Activated T-cell treated with anti-CD3 and anti-CD28 coated beads for 1 hour (primary cell): ENCODE measurements around the gene ZBTB24.
"Not testable (repeated sequence)": the region's sequence is repeated elsewhere in the genome, so short reads cannot be mapped to it uniquely, and the experiment has no call there.

ENCODE experiments used
- DNase-seq: peaks from one replicate; pipeline ENCODE4 v3.0.0-alpha.2; 2020; ENCODE audit warnings: low read depth

The ZBTB24 gene

DNA sequence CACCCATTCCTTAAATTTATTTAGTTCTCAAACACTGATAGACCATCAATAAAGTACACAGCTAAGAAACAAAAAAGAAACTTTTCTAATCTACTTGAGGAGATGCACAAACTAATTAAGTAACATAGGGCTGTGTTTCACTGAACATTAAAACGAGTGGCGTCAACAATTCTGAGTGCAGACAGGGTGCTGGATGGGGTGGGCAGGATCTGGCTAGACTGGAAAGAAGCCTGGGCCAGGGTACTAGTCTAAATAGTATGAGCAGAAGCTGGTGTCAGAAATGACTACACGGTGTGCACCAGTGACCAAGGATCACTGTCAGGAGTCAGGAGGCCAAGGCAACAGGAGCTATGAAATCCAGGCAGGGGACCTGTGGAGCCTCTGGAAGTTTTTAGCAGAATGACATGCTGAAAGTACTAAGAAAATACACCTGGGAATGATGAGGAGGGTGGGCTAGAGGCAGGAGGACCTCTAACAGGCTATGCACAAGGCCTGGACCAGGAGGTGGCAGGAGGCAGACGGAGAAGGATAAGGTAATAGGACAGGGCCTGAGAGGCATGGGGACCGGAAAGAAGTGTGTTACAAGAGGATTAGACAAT, 13.3 kb downstream of the ZBTB24 start:
- no peak for DNase-seq

DNA sequence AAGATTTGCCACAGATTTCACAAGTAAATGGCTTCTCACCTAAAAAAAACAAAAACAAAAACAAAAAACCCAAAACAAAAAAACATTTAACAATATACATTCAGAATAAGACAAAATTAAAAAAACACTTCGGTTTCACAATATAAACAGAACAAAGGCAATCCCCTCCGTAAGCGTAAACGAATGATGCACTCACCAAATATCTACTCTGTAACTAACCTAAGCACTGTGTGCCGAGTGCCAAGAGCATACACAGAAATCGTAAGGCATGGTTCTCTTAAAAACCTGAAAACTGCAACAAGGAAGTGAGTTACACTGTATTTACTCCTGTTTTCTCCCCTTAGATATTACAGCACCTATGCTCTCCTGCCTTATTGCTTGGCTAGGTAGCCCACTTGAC, 15.3 kb downstream of the ZBTB24 start:
- no peak for DNase-seq

- DNase-seq, result no peak
Measured at GRCh38 chr6:109466212-109466923, 16.7 kb downstream of the ZBTB24 start.

DNA sequence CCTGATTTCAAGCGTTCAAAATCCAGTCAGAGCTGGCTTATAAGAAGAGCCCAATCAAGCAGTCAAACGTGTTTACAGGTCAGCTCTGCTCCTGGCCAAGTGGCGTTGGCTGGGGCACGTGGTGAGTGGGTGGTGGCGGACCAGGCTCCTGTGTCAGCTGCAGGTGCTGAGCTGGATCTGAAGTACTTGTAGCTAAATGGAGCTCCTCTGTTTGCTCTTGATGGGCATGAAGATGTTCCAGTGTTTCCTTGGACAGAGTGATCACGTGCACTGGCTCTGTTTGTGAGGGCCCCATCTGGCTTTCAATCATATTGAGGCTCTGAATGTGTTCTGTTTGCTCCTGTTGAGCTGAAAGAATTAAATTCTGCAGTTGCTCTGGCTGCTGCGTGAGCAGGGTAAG, 17.2 kb downstream of the ZBTB24 start:
- DNase-seq, result no peak

- DNase-seq, result no peak
Measured at GRCh38 chr6:109461733-109462526, 21.1 kb downstream of the ZBTB24 start.

GRCh38 chr6:109461205-109461604, 21.8 kb downstream of the ZBTB24 start:
- DNase-seq, result not testable (repeated sequence)

GRCh38 chr6:109460161-109460829, 22.7 kb downstream of the ZBTB24 start:
- DNase-seq, result no peak

DNA sequence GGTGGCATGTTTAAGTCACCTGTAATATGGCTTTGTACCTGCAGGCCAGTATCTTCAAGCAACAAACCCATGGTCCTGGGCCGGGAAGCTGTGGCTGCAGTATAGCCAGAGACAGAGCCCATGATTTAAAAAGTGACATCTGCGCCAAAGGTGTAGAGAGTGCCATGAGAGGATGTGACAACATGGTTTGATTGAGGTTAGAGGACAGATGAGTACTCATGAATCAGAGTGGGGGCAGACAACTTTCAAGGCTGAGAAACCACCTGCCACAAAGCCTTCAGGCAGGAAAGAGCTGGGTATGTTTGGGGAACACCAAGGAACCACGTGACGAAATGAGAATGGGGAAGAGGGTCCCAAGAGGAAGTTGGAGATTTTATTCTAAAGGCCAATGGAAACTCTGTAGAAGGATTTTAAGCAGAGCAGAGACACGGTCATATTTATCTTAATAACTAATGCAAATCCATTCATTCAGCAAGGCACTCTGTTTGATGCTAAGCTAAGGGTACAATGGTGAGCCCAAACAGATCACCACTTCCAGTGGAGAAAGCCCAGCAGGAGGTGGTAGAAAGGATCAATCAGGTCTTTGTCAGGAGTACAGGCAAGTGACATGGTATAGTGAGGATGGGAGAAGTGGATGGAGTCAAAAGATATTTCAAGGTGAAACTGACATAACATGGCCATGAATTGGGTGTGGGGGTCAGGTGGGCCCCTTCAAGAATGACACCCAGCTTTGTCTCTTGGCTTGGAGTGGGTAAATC, 24.1 kb downstream of the ZBTB24 start:
- no peak for DNase-seq

DNA sequence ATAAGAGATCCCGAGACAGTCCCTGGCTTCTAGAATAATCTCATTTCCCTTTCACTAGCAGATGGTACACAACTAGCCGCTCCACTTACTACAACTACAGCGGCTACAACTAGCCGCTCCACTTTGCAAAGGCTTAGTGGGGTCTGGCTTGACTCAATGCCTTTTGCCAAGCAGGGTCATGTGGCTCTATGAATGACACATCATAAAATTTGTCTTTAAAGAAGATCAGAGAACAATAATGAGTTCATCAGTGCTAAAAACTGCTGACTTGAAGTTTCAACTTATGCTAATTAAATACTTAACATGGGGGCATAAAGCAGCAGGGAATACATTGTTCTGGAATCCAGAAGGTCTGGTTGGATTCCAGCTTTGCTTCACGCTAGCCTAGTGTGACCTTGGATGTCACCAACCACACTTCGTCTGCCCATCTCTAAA, 25.4 kb downstream of the ZBTB24 start:
- DNase-seq, result no peak

DNA sequence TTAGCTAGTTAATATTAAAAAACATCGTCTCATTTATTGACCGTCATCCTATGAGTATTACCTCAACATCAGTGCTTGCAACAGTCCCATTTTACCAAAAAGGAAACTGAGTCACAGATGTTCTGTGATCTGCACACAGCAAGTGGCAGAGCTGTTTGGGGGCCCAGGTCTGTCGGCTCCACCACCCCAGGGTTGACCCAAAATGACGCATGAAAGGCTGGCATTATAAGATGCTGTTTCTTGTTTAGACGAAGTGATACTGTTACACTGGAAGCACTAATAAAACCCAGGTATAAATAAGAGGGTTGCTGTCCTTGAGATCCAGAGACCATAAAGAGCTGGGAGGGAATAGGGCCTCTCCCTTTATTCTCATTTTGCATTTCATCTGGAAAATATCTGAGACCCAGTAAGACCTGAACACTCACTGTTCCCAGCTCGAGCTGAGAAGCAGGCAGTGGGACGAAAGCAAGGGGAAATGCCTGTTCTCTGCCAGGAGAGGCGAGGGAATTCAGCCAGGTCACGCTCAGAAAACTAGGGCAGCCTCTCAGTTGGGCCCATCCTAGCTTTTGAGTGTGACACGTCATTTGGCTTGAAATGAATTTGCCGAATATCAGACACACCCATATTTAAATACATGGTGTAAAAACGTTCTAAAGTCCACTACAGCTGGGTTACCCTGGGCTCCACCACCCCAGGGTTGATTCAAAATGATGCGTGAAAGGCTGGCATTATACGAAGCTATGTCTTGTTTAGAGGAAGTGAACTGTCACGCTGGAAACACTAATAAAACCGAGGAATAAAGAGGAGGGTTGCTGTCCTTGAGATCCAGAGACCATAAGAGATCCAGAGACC, 26.1 kb downstream of the ZBTB24 start:
- DNase-seq, result no peak

DNA sequence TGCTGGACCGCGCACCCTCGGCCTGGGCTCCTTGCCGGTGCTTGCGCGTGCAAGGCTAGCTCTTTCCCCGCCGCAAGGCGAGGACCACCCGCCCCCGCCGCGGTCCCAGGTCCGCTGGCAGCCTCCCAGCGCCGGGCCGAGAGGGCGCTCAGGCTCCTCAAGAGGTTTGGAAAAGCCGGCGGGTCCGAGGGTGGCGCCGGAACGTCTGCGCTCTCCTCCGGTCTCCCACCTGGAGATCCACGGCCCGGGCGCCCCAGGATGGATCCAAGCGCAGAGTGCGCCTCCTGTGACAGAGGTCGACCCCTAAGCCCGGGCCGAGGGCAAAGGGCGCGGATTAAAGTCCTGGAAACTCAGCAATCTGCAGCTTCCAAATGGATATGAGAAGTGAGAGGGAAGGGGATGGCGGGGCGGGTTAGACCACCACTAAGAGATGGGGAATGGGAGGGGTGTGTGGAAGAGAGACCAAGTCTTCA, 26.9 kb downstream of the ZBTB24 start:
- DNase-seq, result no peak

- peak; percentile 57 for DNase-seq
Measured at GRCh38 chr6:109455437-109456110, 27.4 kb downstream of the ZBTB24 start, which contains the start of gene MICAL1. Gene MICAL1 (minus strand): TSS chr6:109455772. CDS start chr6:109454196, 1,576 bp downstream.

- DNase-seq, result peak; percentile 55
Measured at GRCh38 chr6:109454496-109455436, 28.3 kb downstream of the ZBTB24 start.

DNA sequence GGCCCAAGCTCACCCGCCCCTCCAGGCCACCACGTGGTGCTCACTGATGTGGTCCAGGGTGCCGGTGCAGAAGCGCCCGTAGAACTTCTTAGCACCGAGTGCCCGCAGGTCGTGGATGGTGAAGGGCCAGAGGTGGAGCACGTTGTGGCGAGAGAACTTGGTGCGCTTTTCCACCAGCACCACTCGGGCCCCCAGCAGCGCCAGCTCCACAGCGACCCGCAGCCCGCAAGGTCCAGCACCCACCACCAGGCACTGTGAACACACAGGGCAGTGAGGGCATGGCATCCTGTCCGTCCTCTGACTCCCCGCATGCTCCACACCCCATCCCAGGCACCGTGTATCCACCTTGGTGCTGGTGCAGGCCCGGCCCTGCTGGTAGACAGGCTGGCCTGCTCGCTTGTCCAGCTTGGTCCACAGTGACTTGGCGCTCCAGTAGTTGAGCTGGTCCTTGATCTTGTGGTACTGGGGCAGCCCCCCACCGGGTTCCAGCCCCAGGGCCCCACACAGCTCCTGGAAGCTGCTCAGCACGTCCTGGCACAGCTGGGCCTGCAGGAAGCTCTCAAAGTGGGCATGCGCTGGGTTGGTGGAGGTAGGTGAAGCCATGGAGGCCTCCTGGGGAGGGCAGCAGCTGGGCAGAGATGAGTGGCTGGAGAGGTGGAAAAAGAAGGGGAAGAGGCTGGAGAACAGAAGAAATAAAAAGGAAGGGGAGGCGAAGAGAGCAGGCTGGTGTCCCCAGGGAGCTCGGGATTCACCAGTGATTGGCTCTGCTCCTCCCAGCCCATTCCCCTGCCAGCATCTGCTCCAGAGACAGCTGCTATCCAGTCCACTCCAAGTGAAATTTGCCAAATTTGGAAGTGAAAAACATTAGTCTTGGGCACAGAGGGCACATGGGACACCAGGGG, 29.2 kb downstream of the ZBTB24 start:
- no peak for DNase-seq

GRCh38 chr6:109453156-109453555, 29.9 kb downstream of the ZBTB24 start:
- DNase-seq, result no peak

GRCh38 chr6:109452181-109452580, 30.8 kb downstream of the ZBTB24 start:
- DNase-seq, result no peak

DNA sequence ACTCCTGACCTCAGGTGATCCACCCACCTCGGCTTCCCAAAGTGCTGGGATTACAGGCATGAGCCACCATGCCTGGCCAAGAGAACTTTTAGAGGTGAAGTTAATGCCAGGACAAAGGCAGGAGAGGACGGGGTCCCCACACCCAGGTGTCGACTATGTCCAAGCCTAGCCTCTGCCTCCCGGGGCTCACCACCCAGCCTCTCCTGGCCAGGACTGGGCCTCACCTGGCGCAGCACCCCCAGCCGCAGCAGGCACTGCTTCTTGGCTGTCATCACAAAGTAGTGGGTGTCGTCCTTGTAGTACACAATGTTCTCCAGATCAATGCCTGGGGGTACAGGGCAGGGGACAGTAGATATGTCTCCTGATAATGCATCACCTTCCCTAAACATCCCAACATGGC, 31.6 kb downstream of the ZBTB24 start:
- no peak for DNase-seq

DNA sequence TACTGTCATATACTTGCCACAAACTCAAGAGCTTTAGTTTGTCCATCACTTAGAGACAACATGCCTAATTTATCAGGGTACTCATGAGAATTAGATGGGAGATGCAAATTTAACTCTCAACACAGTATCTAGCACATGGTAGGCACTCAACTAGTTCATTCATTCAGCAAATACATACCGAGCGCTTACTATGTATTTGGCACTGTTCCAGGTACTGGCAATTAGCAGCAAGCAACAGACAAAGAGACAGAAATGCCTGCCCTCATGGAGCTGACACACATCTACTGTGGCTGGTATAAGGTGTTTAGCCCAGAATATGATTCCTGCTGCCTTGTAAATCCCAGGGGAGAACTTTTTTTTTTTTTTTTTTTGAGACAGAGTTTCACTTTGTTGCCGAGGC, 32.2 kb downstream of the ZBTB24 start:
- DNase-seq, result no peak
